CD4-positive, CD25-positive, alpha-beta regulatory T cell (primary cell): ENCODE measurements around the gene ZFAND3. TPM values are rescaled to one million over a fixed set of nuclear protein-coding genes. Genes with fewer than 3 reads are reported as not detected.
A peak's percentile ranks its signal among the peaks of the same experiment; 100 is the strongest.

Experiments
- ATAC-seq, 2 donors: fragments of 150-1000 bp; cut with Tn5 transposase; one replicate each; pipeline ENCODE4 v1.10.0; 2021; ENCODE audit warnings: low read depth in 2 of 2, moderate number of reproducible peaks in 2 of 2, moderate library complexity in 1 of 2
- DNase-seq, 3 donors: peaks; one replicate each; pipeline versions ENCODE4 v3.0.0 to v3.0.0-alpha.2; 2012 to 2022; ENCODE audit warnings: mixed read lengths in 1 of 3
- H3K27ac ChIP-seq: one replicate; pipeline ENCODE4 v1.7.0; 2013; ENCODE audit warnings: mild to moderate bottlenecking, low read length; ENCODE audit not compliant: insufficient read depth, poor library complexity, severe bottlenecking
- H3K27me3 ChIP-seq: one replicate; pipeline ENCODE4 v1.7.0; 2013; ENCODE audit warnings: low read length; ENCODE audit not compliant: control insufficient read depth, insufficient read depth
- H3K36me3 ChIP-seq: one replicate; pipeline ENCODE4 v1.7.0; 2013; ENCODE audit warnings: mild to moderate bottlenecking, low read length, moderate library complexity; ENCODE audit not compliant: control insufficient read depth, insufficient read depth
- H3K4me1 ChIP-seq: 2 replicates; pipeline ENCODE4 v1.7.0; 2013; ENCODE audit warnings: mild to moderate bottlenecking, low read length; ENCODE audit not compliant: insufficient read depth, control insufficient read depth, poor library complexity, severe bottlenecking
- H3K4me3 ChIP-seq: one replicate; pipeline ENCODE4 v1.7.0; 2013; ENCODE audit warnings: low read depth, mild to moderate bottlenecking, low read length, moderate library complexity
- H3K9me3 ChIP-seq, 2 experiments: 1 replicate in 1 of 2; 2 replicates in 1 of 2; pipeline ENCODE4 v1.7.0; 2013; ENCODE audit warnings: low read length in 2 of 2, mild to moderate bottlenecking in 1 of 2, moderate library complexity in 1 of 2; ENCODE audit not compliant: control insufficient read depth in 2 of 2
- H3K27ac Mint-ChIP-seq, 3 donors: one replicate each; pipeline ENCODE4 v1.8.0; 2020 to 2022; ENCODE audit warnings: mild to moderate bottlenecking in 3 of 3, mixed read lengths in 3 of 3, moderate library complexity in 2 of 3
- H3K27me3 Mint-ChIP-seq: one replicate; pipeline ENCODE4 v1.8.0; 2022; ENCODE audit warnings: mild to moderate bottlenecking, mixed read lengths
- H3K36me3 Mint-ChIP-seq: one replicate; pipeline ENCODE4 v1.8.0; 2020; ENCODE audit warnings: mixed read lengths
- H3K4me1 Mint-ChIP-seq, 4 donors: one replicate each; pipeline ENCODE4 v1.8.0; 2020 to 2022; ENCODE audit warnings: mixed read lengths in 4 of 4, mild to moderate bottlenecking in 1 of 4
- H3K4me3 Mint-ChIP-seq, 4 donors: one replicate each; pipeline ENCODE4 v1.8.0; 2020 to 2022; ENCODE audit warnings: mild to moderate bottlenecking in 4 of 4, mixed read lengths in 4 of 4, moderate library complexity in 3 of 4
- H3K9me3 Mint-ChIP-seq, 7 donors: one replicate each; pipeline ENCODE4 v1.8.0; 2020 to 2022; ENCODE audit warnings: mixed read lengths in 7 of 7, mild to moderate bottlenecking in 3 of 7, moderate library complexity in 2 of 7
- polyA plus RNA-seq, 4 donors: library from polyadenylated mRNA; unstranded; fragments of 300-500 nt; fragmentation: Illumina TruSeq; gene quantifications; one replicate each; pipeline ENCODE4 v1.2.3, GENCODE V29; 2021
- total RNA-seq: library from RNA; stranded (reverse); gene quantifications from one replicate; pipeline ENCODE4 v1.2.3, GENCODE V29; 2022

ZFAND3 gene
- total and polyA plus RNA-seq, 5 donors from 2014 or later = 3.5 to 60.0 (median 5.1) TPM

DNA sequence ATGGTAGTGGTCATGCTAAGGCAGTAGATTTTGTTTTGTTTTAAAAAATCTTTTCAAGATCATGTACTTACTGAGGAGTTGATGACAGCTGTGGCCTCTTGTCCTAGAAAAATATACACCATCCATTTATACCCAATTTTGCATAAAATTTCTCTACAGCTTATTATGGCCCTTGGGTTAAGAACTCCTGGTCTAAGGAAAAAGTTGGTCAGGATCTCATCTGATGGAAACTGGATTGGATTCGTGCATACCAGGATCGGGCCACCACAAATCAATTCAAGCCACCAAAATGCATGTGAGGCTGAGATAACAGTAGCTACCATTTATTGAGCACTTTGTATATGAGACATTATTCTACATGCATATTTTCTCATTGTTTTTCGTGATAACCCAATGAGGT is 244.4 kb downstream of the ZFAND3 start:
- ATAC-seq (no peak), DNase-seq (no peak)
- Mint-ChIP-seq H3K4me1 (peaks cover 24 to 36% (median 32%) of the 10 kb centered on the region in 4 donors), H3K4me3 (no peak overlapping the region), H3K27me3 (no peaks in the 10 kb centered on the region), H3K27ac (no peak overlapping the region), H3K9me3 (peaks cover 0 to 4% (median 0%) of the 10 kb centered on the region in 7 donors), H3K36me3 (peaks cover 43% of the 10 kb centered on the region)
- Histone ChIP-seq H3K27me3 (no peaks in the 10 kb centered on the region), H3K4me1 (no peaks in the 10 kb centered on the region), H3K36me3 (peaks cover 29% of the 10 kb centered on the region), H3K9me3 (no peaks in the 10 kb centered on the region), H3K27ac (no peak overlapping the region), H3K4me3 (no peak overlapping the region)

DNA sequence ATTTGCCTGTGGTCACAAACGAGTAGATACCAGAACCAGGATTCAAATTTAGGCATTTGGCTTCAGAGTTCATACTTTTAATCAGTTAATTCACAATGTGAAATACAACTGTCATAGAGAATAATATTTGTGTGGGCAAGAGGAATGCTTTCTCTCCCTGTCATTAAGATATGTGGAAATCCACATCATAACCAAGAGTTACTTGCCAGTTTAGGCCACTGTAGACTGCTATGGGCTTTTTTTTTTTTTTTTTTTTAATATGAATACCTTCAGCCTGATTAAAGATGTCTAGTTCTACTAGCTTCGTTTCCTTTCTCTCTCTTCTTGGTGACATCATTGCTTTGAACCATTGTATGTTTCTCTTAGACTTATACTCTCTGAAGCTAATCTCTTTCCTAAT is 244.9 kb downstream of the ZFAND3 start:
- no peak for ATAC-seq
- no peak overlapping the region for H3K27ac ChIP-seq
- H3K4me1 Mint-ChIP-seq = peaks cover 28 to 39% (median 36%) of the 10 kb centered on the region in 4 donors
- no peaks in the 10 kb centered on the region for H3K9me3 ChIP-seq
- H3K36me3 Mint-ChIP-seq = peaks cover 43% of the 10 kb centered on the region
- H3K27ac Mint-ChIP-seq = no peak overlapping the region
- H3K27me3 ChIP-seq = no peaks in the 10 kb centered on the region
- H3K27me3 Mint-ChIP-seq = no peaks in the 10 kb centered on the region
- H3K4me3 ChIP-seq = no peak overlapping the region
- H3K4me3 Mint-ChIP-seq = no peak overlapping the region
- no peaks in the 10 kb centered on the region for H3K4me1 ChIP-seq
- peaks cover 0 to 4% (median 0%) of the 10 kb centered on the region in 7 donors for H3K9me3 Mint-ChIP-seq
- no peak for DNase-seq
- peaks cover 29% of the 10 kb centered on the region for H3K36me3 ChIP-seq

DNA sequence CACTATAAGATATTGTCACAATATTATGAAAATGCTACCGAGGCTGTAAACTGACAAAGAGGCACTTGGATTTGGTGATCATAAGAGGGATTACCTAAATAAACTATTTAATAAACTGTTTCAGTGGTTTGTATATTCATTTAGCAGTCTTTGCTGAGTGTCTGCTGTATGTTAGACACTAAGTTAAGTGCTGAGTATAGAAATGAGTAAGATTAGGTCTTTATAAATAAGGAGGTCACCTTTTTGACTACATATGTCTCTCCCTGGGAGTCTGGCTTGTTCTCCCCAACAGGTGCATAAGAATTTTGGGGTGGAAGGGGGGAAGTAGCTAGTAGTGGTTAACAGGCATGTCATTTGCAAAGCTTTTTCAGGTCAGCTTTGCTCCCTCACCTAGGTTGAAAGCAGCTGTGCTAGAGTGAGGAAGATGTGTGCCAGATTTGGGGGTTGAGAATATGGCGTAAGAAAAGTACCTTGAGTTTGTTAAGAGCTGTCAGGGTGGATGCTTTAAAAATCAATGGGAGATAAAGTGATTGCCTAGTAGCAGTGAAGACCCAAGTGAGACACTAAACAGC is 246.3 kb downstream of the ZFAND3 start:
- Mint-ChIP-seq H3K9me3 (peaks cover 0 to 4% (median 0%) of the 10 kb centered on the region in 7 donors), H3K4me1 (peaks cover 32 to 41% (median 36%) of the 10 kb centered on the region in 4 donors), H3K36me3 (peaks cover 43% of the 10 kb centered on the region), H3K4me3 (no peak overlapping the region), H3K27me3 (no peaks in the 10 kb centered on the region), H3K27ac (peak overlapping the region in 1 of 3 donors; percentile 3)
- H3K36me3 ChIP-seq = peaks cover 29% of the 10 kb centered on the region
- no peaks in the 10 kb centered on the region for H3K9me3 ChIP-seq
- DNase-seq (no peak), ATAC-seq (no peak)
- no peak overlapping the region for H3K27ac ChIP-seq
- H3K4me3 ChIP-seq = no peak overlapping the region
- H3K4me1 ChIP-seq = no peaks in the 10 kb centered on the region
- no peaks in the 10 kb centered on the region for H3K27me3 ChIP-seq

DNA sequence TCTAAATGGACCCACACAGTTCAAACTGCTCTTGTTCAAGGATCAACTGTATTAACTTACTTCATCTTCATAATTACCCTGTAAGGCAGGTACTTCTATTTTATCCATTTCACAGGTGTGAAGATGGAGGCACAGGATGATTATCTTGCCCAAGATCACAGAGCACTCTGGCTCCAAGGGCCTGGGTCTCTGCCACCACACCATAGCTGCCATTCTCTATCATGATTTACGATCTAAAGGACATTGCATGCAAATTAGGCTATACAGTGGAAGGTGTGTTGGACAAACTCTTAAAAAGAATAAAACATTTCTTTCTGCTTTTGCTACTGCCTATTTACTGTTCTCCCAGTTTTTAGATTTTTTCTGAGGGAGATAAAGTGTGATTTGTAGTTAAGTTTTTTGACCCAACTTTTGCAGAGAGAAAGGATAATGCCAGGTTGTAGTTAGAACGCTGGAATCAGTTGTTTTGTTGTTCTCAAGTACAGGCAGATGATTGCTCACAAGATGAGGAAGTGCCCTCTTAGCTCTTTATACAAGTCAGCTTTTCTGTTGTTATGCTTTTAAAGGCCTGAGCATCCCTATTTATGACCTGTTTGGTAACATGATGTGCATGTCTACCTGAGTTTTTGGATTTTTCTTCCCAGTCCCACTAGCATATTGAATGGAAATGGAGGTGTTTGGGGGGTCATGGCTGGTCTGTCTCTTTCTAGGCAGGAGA is 247.9 kb downstream of the ZFAND3 start:
- Mint-ChIP-seq H3K27me3 (no peaks in the 10 kb centered on the region), H3K4me3 (no peak overlapping the region), H3K9me3 (peaks cover 0 to 4% (median 0%) of the 10 kb centered on the region in 7 donors), H3K36me3 (peaks cover 33% of the 10 kb centered on the region), H3K27ac (peak overlapping the region in 2 of 3 donors; percentile 38 to 39), H3K4me1 (peaks cover 32 to 40% (median 35%) of the 10 kb centered on the region in 4 donors)
- H3K27ac ChIP-seq = no peak overlapping the region
- H3K4me3 ChIP-seq = no peak overlapping the region
- no peaks in the 10 kb centered on the region for H3K4me1 ChIP-seq
- DNase-seq (no peak), ATAC-seq (no peak)
- H3K36me3 ChIP-seq = peaks cover 16% of the 10 kb centered on the region
- H3K9me3 ChIP-seq = no peaks in the 10 kb centered on the region
- H3K27me3 ChIP-seq = no peaks in the 10 kb centered on the region

DNA sequence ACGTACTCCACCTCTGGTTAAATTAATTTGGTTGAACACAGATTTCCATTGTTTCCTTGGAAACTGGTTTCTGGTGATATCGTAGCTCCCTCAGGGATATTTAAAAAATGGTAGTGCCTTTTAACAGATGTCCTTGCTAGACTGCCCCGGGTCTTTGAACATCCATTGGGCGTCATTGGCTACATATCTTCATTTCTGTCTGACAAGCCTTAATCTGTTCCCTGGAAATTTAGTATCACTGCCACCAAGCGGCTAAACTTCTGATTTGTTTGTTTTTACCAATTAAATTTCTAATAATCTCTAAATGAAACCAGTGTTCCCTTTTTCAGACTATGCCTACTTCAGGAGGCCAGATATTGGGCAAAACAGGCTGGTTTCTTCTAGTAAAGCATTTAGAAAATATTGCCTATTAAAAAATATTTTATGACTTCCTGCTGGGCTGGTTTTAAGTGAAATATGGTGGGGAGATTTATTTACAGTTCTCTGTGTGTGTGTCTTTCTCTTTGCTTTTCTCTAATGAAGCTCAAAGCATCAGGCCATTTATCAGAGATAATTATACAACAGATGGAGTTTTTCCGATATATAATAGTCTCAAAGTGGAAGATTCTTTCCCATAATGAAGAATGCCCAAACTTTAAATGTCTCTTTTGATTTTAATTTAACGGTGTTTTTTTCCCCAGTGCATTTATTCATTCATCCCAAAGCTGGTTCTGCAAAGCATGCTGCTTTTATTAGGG is 249.5 kb downstream of the ZFAND3 start:
- H3K4me1 ChIP-seq = no peaks in the 10 kb centered on the region
- Mint-ChIP-seq H3K36me3 (peaks cover 23% of the 10 kb centered on the region), H3K27ac (peak overlapping the region in 1 of 3 donors; percentile 20), H3K9me3 (peaks cover 0 to 1% (median 0%) of the 10 kb centered on the region in 7 donors), H3K27me3 (no peaks in the 10 kb centered on the region), H3K4me1 (peaks cover 30 to 42% (median 34%) of the 10 kb centered on the region in 4 donors), H3K4me3 (no peak overlapping the region)
- H3K36me3 ChIP-seq = peaks cover under 1% of the 10 kb centered on the region
- H3K27me3 ChIP-seq = no peaks in the 10 kb centered on the region
- no peak for DNase-seq
- ATAC-seq = no peak
- H3K9me3 ChIP-seq = no peaks in the 10 kb centered on the region
- H3K27ac ChIP-seq = no peak overlapping the region
- no peak overlapping the region for H3K4me3 ChIP-seq

DNA sequence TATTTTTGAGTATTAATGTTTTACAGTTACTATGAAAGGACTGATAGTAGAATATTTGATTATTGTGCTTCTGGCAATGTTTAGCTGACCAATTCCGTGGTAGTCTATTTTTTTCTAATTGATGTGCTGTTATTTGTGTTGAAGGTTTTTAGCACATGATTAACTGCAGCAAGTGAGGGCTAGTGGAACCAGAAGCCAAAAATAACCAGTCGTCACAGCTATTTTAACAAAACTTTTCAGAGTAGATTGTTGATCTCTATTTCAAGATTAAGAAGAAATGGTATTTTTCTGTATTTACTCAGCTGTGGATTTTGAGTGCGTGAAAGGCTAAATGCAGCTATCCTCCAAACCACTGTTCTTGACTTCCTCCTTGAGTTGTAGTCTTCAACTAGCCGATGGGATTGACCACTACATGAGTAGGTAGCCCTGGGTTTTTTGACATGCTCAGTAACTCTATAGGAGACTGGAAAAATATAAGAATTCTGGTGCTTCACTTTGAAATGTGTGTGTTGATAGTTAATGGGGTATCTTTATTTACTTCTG is 258.0 kb downstream of the ZFAND3 start:
- no peak overlapping the region for H3K4me3 ChIP-seq
- no peaks in the 10 kb centered on the region for H3K9me3 ChIP-seq
- Mint-ChIP-seq H3K9me3 (no peaks in the 10 kb centered on the region), H3K27me3 (no peaks in the 10 kb centered on the region), H3K27ac (no peak overlapping the region), H3K4me3 (no peak overlapping the region), H3K4me1 (peaks cover 5 to 25% (median 13%) of the 10 kb centered on the region in 4 donors), H3K36me3 (peaks cover 29% of the 10 kb centered on the region)
- ATAC-seq (no peak), DNase-seq (no peak)
- no peaks in the 10 kb centered on the region for H3K27me3 ChIP-seq
- H3K4me1 ChIP-seq = no peaks in the 10 kb centered on the region
- H3K36me3 ChIP-seq = peaks cover 10% of the 10 kb centered on the region
- no peak overlapping the region for H3K27ac ChIP-seq

DNA sequence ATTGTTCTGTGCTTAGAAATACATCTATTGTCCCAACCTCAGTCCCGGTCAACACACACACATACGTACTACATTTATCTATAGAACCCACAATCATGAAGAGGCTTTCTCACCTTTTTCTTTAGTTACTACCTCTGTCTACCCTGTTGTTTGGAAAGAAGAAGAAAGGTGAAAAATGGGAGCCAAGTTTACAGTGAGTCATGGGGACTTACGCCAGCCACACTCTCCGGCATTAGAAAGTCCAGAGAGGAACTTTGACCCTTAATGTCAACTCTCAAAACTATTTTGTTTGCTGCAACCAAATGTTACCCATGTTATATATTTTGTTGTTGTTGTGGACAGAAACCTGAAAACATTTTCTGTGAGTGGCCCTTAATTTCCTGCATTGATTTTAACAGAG is 259.1 kb downstream of the ZFAND3 start:
- Mint-ChIP-seq H3K36me3 (peaks cover 36% of the 10 kb centered on the region), H3K9me3 (no peaks in the 10 kb centered on the region), H3K27me3 (no peaks in the 10 kb centered on the region), H3K4me1 (peaks cover 5 to 23% (median 9%) of the 10 kb centered on the region in 4 donors), H3K4me3 (no peak overlapping the region), H3K27ac (no peak overlapping the region)
- no peak for ATAC-seq
- no peaks in the 10 kb centered on the region for H3K27me3 ChIP-seq
- H3K4me3 ChIP-seq = no peak overlapping the region
- H3K36me3 ChIP-seq = peaks cover 13% of the 10 kb centered on the region
- DNase-seq = no peak
- H3K9me3 ChIP-seq = no peaks in the 10 kb centered on the region
- no peak overlapping the region for H3K27ac ChIP-seq
- no peaks in the 10 kb centered on the region for H3K4me1 ChIP-seq
